ENCODE measurements around the gene HHIPL1.

The HHIPL1 gene

GRCh38 chr14:99686557-99687283 lies 41.8 kb downstream of the HHIPL1 start:
- TF ChIP-seq GATA2 (IDR thresholded peaks at IDR 0.05; ENCODE audit: low read depth, low read length) (no peak), GATA3 (IDR thresholded peaks at IDR 0.05; ENCODE audit: low read depth, low read length) (no peak)

- TF ChIP-seq GATA3 (IDR thresholded peaks at IDR 0.05; ENCODE audit: low read depth, low read length) (no peak), GATA2 (IDR thresholded peaks at IDR 0.05; ENCODE audit: low read depth, low read length) (no peak)
These were observed 42.6 kb downstream of the HHIPL1 start for GRCh38 chr14:99687284-99688209.

GRCh38 chr14:99688210-99688581 lies 43.3 kb downstream of the HHIPL1 start:
- TF ChIP-seq GATA2 (IDR thresholded peaks at IDR 0.05; ENCODE audit: low read depth, low read length) (no peak), GATA3 (IDR thresholded peaks at IDR 0.05; ENCODE audit: low read depth, low read length) (no peak)

GRCh38 chr14:99688629-99689028 lies 43.7 kb downstream of the HHIPL1 start:
- no peak for TF ChIP-seq GATA2 (IDR thresholded peaks at IDR 0.05; ENCODE audit: low read depth, low read length)
- TF ChIP-seq GATA3 (IDR thresholded peaks at IDR 0.05; ENCODE audit: low read depth, low read length), result no peak

- TF ChIP-seq GATA2 (IDR thresholded peaks at IDR 0.05; ENCODE audit: low read depth, low read length) (no peak), GATA3 (IDR thresholded peaks at IDR 0.05; ENCODE audit: low read depth, low read length) (no peak)
These were observed 44.6 kb downstream of the HHIPL1 start for GRCh38 chr14:99689266-99690236.

GRCh38 chr14:99690636-99691035 lies 45.7 kb downstream of the HHIPL1 start:
- TF ChIP-seq GATA3 (IDR thresholded peaks at IDR 0.05; ENCODE audit: low read depth, low read length), result no peak
- no peak for TF ChIP-seq GATA2 (IDR thresholded peaks at IDR 0.05; ENCODE audit: low read depth, low read length)

GRCh38 chr14:99691111-99691885 lies 46.4 kb downstream of the HHIPL1 start:
- TF ChIP-seq GATA2 (IDR thresholded peaks at IDR 0.05; ENCODE audit: low read depth, low read length) (no peak), GATA3 (IDR thresholded peaks at IDR 0.05; ENCODE audit: low read depth, low read length) (no peak)

GRCh38 chr14:99693918-99694317 lies 49.0 kb downstream of the HHIPL1 start:
- TF ChIP-seq GATA2 (IDR thresholded peaks at IDR 0.05; ENCODE audit: low read depth, low read length), result no peak
- TF ChIP-seq GATA3 (IDR thresholded peaks at IDR 0.05; ENCODE audit: low read depth, low read length), result no peak

GRCh38 chr14:99696929-99697328 lies 52.0 kb downstream of the HHIPL1 start:
- TF ChIP-seq GATA3 (IDR thresholded peaks at IDR 0.05; ENCODE audit: low read depth, low read length) (no peak), GATA2 (IDR thresholded peaks at IDR 0.05; ENCODE audit: low read depth, low read length) (no peak)

GRCh38 chr14:99698236-99698635 lies 53.3 kb downstream of the HHIPL1 start:
- TF ChIP-seq GATA2 (IDR thresholded peaks at IDR 0.05; ENCODE audit: low read depth, low read length) (no peak), GATA3 (IDR thresholded peaks at IDR 0.05; ENCODE audit: low read depth, low read length) (no peak)

- no peak for TF ChIP-seq GATA3 (IDR thresholded peaks at IDR 0.05; ENCODE audit: low read depth, low read length)
- TF ChIP-seq GATA2 (IDR thresholded peaks at IDR 0.05; ENCODE audit: low read depth, low read length), result no peak
These were observed 53.7 kb downstream of the HHIPL1 start for GRCh38 chr14:99698642-99699041.

- TF ChIP-seq GATA3 (IDR thresholded peaks at IDR 0.05; ENCODE audit: low read depth, low read length) (no peak), GATA2 (IDR thresholded peaks at IDR 0.05; ENCODE audit: low read depth, low read length) (no peak)
These were observed 54.3 kb downstream of the HHIPL1 start for GRCh38 chr14:99699085-99699760.
